ENCODE measurements around the gene SPOCK1.
"Not testable (repeated sequence)": the region's sequence is repeated elsewhere in the genome, so short reads cannot be mapped to it uniquely, and the experiment has no call there.

The SPOCK1 gene

DNA sequence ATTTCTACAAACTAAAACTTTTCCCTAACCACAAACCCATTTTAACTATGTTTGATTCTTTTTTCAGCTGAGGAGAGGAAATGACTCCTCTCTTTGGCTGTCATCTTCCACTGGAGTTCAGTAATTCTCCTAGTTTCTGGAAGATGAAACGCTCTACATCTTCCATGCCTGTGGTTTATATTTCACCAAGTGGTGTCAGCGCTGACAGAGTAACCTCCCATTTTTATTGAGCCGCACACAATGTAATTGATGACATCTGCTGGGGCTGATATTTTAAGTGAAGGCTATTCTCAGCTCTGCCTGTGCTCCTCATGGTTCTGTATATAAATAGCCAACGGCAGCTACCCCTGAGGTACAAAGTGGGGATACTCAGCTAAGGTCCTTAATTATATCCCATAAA is 234.6 kb downstream of the SPOCK1 start:
- Histone ChIP-seq H3K27ac (no peak overlapping the region), H3K9me3 (ENCODE audit: low read depth, low read length) (no peaks in the 10 kb centered on the region), H3K36me3 (ENCODE audit: insufficient read depth, low read length) (no peaks in the 10 kb centered on the region), H3K9ac (ENCODE audit: insufficient read length) (no peak overlapping the region), H3K4me3 (no peak overlapping the region)
- no peak for DNase-seq (ENCODE audit: low read depth, low spot score)
- TF ChIP-seq EZH2 (IDR thresholded peaks at IDR 0.05) (no peak), FOXP2 (optimal IDR thresholded peaks at IDR 0.05; ENCODE audit: control extremely low read depth, extremely low read length, insufficient read depth) (no peak), POLR2AphosphoS5 (IDR thresholded peaks at IDR 0.05; ENCODE audit: borderline replicate concordance, low read depth, low read length) (no peak)

DNA sequence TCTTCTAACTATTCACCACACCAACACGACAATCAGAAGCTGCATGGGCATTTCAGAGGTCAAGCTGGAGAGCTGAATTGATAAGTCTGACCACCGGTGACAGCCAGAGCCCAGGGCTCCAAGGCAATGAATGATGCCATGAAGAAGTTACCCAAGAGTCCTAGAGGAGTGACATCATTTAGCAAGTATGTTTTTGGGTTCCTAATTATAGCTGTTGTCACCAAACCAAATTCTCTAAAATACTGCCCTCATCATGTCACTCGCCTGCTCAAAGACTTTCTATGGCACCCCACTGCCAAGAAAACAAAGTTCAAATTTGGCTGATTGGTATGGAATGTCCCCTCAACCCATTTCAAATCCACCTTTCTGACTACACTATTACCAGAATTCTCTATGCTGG is 235.1 kb downstream of the SPOCK1 start:
- Histone ChIP-seq H3K9ac (ENCODE audit: insufficient read length) (no peak overlapping the region), H3K4me3 (no peak overlapping the region), H3K36me3 (ENCODE audit: insufficient read depth, low read length) (no peaks in the 10 kb centered on the region), H3K27ac (no peak overlapping the region), H3K9me3 (ENCODE audit: low read depth, low read length) (no peaks in the 10 kb centered on the region)
- DNase-seq (ENCODE audit: low read depth, low spot score): no peak
- TF ChIP-seq FOXP2 (optimal IDR thresholded peaks at IDR 0.05; ENCODE audit: control extremely low read depth, extremely low read length, insufficient read depth): no peak
- TF ChIP-seq EZH2 (IDR thresholded peaks at IDR 0.05): no peak
- no peak for TF ChIP-seq POLR2AphosphoS5 (IDR thresholded peaks at IDR 0.05; ENCODE audit: borderline replicate concordance, low read depth, low read length)

GRCh38 chr5:137263371-137264005 is 235.6 kb downstream of the SPOCK1 start:
- no peak for DNase-seq (ENCODE audit: low read depth, low spot score)
- no peaks in the 10 kb centered on the region for H3K36me3 ChIP-seq (ENCODE audit: insufficient read depth, low read length)
- H3K4me3 ChIP-seq: no peak overlapping the region
- no peak overlapping the region for H3K27ac ChIP-seq
- no peaks in the 10 kb centered on the region for H3K9me3 ChIP-seq (ENCODE audit: low read depth, low read length)
- H3K9ac ChIP-seq (ENCODE audit: insufficient read length): no peak overlapping the region
- TF ChIP-seq FOXP2 (optimal IDR thresholded peaks at IDR 0.05; ENCODE audit: control extremely low read depth, extremely low read length, insufficient read depth) (no peak), EZH2 (IDR thresholded peaks at IDR 0.05) (no peak), POLR2AphosphoS5 (IDR thresholded peaks at IDR 0.05; ENCODE audit: borderline replicate concordance, low read depth, low read length) (no peak)

GRCh38 chr5:137262818-137263217 is 236.3 kb downstream of the SPOCK1 start:
- H3K4me3 ChIP-seq: no peak overlapping the region
- no peak overlapping the region for H3K27ac ChIP-seq
- no peaks in the 10 kb centered on the region for H3K36me3 ChIP-seq (ENCODE audit: insufficient read depth, low read length)
- no peak for TF ChIP-seq POLR2AphosphoS5 (IDR thresholded peaks at IDR 0.05; ENCODE audit: borderline replicate concordance, low read depth, low read length)
- TF ChIP-seq FOXP2 (optimal IDR thresholded peaks at IDR 0.05; ENCODE audit: control extremely low read depth, extremely low read length, insufficient read depth): no peak
- TF ChIP-seq EZH2 (IDR thresholded peaks at IDR 0.05): no peak
- no peak overlapping the region for H3K9ac ChIP-seq (ENCODE audit: insufficient read length)
- no peak for DNase-seq (ENCODE audit: low read depth, low spot score)
- no peaks in the 10 kb centered on the region for H3K9me3 ChIP-seq (ENCODE audit: low read depth, low read length)

DNA sequence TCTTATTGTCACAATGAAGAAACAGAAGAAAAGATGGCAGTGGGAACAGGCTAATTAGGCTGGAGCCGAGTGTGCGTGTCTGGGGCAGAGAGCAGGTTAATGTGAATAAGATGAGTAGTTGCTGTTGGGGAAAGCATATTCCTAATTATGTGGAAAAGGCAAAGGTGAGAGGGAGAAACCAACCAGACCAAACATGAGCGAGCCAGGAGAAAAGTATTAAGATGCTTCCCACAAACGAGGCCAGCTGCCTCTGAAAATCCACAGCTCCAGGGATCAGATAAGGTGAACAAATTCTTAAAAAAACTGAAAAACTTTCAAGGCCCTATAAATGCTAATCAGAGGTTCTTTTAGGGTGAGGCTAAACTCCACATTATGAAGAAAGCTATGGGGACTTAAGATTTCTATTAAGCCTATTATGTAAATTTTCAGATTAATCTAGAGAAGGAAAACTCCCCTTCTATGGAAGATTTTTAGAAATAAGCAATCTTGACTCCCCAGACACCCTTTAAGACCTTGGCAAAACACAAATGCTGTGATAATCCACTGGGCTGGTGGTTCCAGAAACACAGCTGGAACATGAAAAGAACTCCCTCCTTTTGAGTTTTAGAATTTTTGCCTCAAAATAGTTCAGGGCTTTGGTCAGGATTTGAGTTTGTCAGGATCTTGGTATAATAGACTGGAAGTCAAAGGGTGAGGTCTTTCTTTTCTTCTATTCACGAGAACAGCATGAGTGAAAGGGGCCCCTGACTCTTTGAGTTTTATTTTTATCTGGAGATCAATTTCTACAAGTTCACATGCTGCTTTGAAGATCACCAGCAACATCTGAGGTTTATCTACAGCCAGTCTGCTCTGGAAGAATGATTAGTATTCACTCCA is 238.1 kb downstream of the SPOCK1 start:
- Histone ChIP-seq H3K9me3 (ENCODE audit: low read depth, low read length) (no peaks in the 10 kb centered on the region), H3K36me3 (ENCODE audit: insufficient read depth, low read length) (no peaks in the 10 kb centered on the region), H3K27ac (no peak overlapping the region), H3K9ac (ENCODE audit: insufficient read length) (no peak overlapping the region), H3K4me3 (no peak overlapping the region)
- DNase-seq (ENCODE audit: low read depth, low spot score): no peak
- TF ChIP-seq FOXP2 (optimal IDR thresholded peaks at IDR 0.05; ENCODE audit: control extremely low read depth, extremely low read length, insufficient read depth) (no peak), EZH2 (IDR thresholded peaks at IDR 0.05) (no peak), POLR2AphosphoS5 (IDR thresholded peaks at IDR 0.05; ENCODE audit: borderline replicate concordance, low read depth, low read length) (no peak)

GRCh38 chr5:137259115-137259514 is 240.0 kb downstream of the SPOCK1 start:
- not testable (repeated sequence) for DNase-seq (ENCODE audit: low read depth, low spot score); H3K27ac ChIP-seq; H3K9me3 ChIP-seq (ENCODE audit: low read depth, low read length); H3K36me3 ChIP-seq (ENCODE audit: insufficient read depth, low read length); H3K9ac ChIP-seq (ENCODE audit: insufficient read length); H3K4me3 ChIP-seq

GRCh38 chr5:137254119-137255090 is 244.7 kb downstream of the SPOCK1 start:
- no peak for DNase-seq (ENCODE audit: low read depth, low spot score)
- Histone ChIP-seq H3K9me3 (ENCODE audit: low read depth, low read length) (no peaks in the 10 kb centered on the region), H3K27ac (no peak overlapping the region), H3K4me3 (no peak overlapping the region), H3K36me3 (ENCODE audit: insufficient read depth, low read length) (no peaks in the 10 kb centered on the region), H3K9ac (ENCODE audit: insufficient read length) (no peak overlapping the region)
- TF ChIP-seq FOXP2 (optimal IDR thresholded peaks at IDR 0.05; ENCODE audit: control extremely low read depth, extremely low read length, insufficient read depth) (no peak), POLR2AphosphoS5 (IDR thresholded peaks at IDR 0.05; ENCODE audit: borderline replicate concordance, low read depth, low read length) (no peak), EZH2 (IDR thresholded peaks at IDR 0.05) (no peak)

- no peak overlapping the region for H3K27ac ChIP-seq
- DNase-seq (ENCODE audit: low read depth, low spot score): no peak
- TF ChIP-seq EZH2 (IDR thresholded peaks at IDR 0.05) (no peak), POLR2AphosphoS5 (IDR thresholded peaks at IDR 0.05; ENCODE audit: borderline replicate concordance, low read depth, low read length) (no peak), FOXP2 (optimal IDR thresholded peaks at IDR 0.05; ENCODE audit: control extremely low read depth, extremely low read length, insufficient read depth) (no peak)
Measured at GRCh38 chr5:137252512-137252911, 246.6 kb downstream of the SPOCK1 start.

More at GRCh38 chr5:137252512-137252911, 246.6 kb downstream of the SPOCK1 start:
- Histone ChIP-seq H3K36me3 (ENCODE audit: insufficient read depth, low read length) (no peaks in the 10 kb centered on the region), H3K9me3 (ENCODE audit: low read depth, low read length) (no peaks in the 10 kb centered on the region), H3K4me3 (no peak overlapping the region), H3K9ac (ENCODE audit: insufficient read length) (no peak overlapping the region)

Measured in SK-N-MC (cell line).